ENCODE data around the gene MAN1A2. TPM values are rescaled to one million over a fixed set of nuclear protein-coding genes. Genes with fewer than 3 reads are reported as not detected.
"Not testable (repeated sequence)": the region's sequence is repeated elsewhere in the genome, so short reads cannot be mapped to it uniquely, and the experiment has no call there.

The MAN1A2 gene
- total and polyA plus RNA-seq, 9 of the 15 experiments (the other 6 are each of a cell fraction or from before 2014, with no cell fraction given) = 4.2 to 38.4 (median 18.7) TPM

GRCh38 chr1:117357833-117358603, 9.2 kb upstream of the MAN1A2 start:
- in situ Hi-C loops (cut with MboI); H4K20me1 ChIP-seq (replicated peaks; ENCODE audit: control insufficient read depth, insufficient read depth, low read length); H3K9me3 ChIP-seq (replicated peaks; ENCODE audit: control insufficient read depth, insufficient read depth, low read depth, low read length); DNase-seq (ENCODE audit: extremely low read depth in 1 of 4, low spot score in 3 of 4); H3K27me3 ChIP-seq (ENCODE audit: control insufficient read depth in 2 of 2, insufficient read depth in 2 of 2, low read length in 2 of 2); H3K36me3 ChIP-seq (ENCODE audit: control insufficient read depth, insufficient read depth, low read length); H3K4me1 ChIP-seq (replicated peaks in 1 of 2; ENCODE audit: control insufficient read depth in 2 of 2, insufficient read depth in 2 of 2, low read length in 2 of 2); ATAC-seq; H3K9me1 ChIP-seq (ENCODE audit: control insufficient read depth, insufficient read depth, low read length); H3K4me2 ChIP-seq (ENCODE audit: insufficient read depth, low read length); intact Hi-C loops (cut with micrococcal nuclease); FAIRE-seq; H3K9ac ChIP-seq (ENCODE audit: insufficient read depth in 1 of 2, low read depth in 2 of 2, low read length in 2 of 2); H3K4me3 ChIP-seq; CTCF ChIA-PET (ENCODE audit: low intra/inter-chr PET ratio); H3K79me2 ChIP-seq (ENCODE audit: control insufficient read depth, insufficient read depth, low read length): not testable (repeated sequence)
- TSS peak; percentile 64 for BruUV-seq (replicated peaks)
- WGBS (ENCODE audit: insufficient coverage, low coverage, missing lambda C conversion rate) = 62% methylated on average over 20 of the region's 24 CpGs
- POLR2A ChIA-PET = interaction anchor here (0.8 kb wide), 2 partner anchors 16 to 314 kb away, joined by 3 read pairs; no protein-coding TSS in a partner anchor
- 0 out of 2 replicates have a peak, but pooled peaks have one; percentile 27 for TF ChIP-seq RBFOX2 (IDR thresholded peaks at IDR 0.05; ENCODE audit: low read depth, low read length)
- TF ChIP-seq ZBTB33 (CRISPR knock-in tag; IDR thresholded peaks at IDR 0.05) = peak; percentile 39; the same call in 1 of the 2 replicates
- TF ChIP-seq NR2C1 (IDR thresholded peaks at IDR 0.05) = peak; percentile 85
- peak; percentile 83 for TF ChIP-seq NR2C1 (tag; IDR thresholded peaks at IDR 0.05)
- TF ChIP-seq FOXA3 (CRISPR knock-in tag; conservative IDR thresholded peaks at IDR 0.05 in 1 of 2, IDR thresholded peaks at IDR 0.05 in 1 of 2) = peak; percentile 38 to 46; a peak in 2 of 4 replicates
- H3K27ac ChIP-seq (ENCODE audit: extremely low read depth, low read depth, low read length) = peak overlapping the region; percentile 50; the same call in 1 of the 3 replicates
- H2AFZ ChIP-seq (ENCODE audit: low read depth, low read length) = peak overlapping the region; percentile 86

Data from K562 (cell line).